MCF 10A (cell line): Measurements from ENCODE around the gene TMEM213. TPM values are rescaled to one million over a fixed set of nuclear protein-coding genes. Genes with fewer than 3 reads are reported as not detected.

ENCODE experiments used
- BruUV-seq: library from RNA; stranded (reverse); fragments of 400-500 nt; replicated peaks from 2 replicates; lab custom pipeline; 2021; lab: Mats Ljungman, UMichigan
- CTCF ChIA-PET: fragments of 300-600 bp; sonication (Branson Sonifier 250); formaldehyde crosslinking; extraction: SDS; loops from one replicate; lab custom pipeline; 2021; ENCODE audit warnings: antibody characterized with exemption, inconsistent platforms; lab: Yijun Ruan, JAX
- POLR2A ChIA-PET: fragments of 300-600, 350-650 bp; sonication (Branson Sonifier 250); formaldehyde crosslinking; extraction: SDS; loops from one replicate; lab custom pipeline; 2020; ENCODE audit warnings: antibody characterized with exemption, inconsistent platforms; lab: Yijun Ruan, JAX
- DNase-seq: peaks from one replicate; pipeline ENCODE4 v3.0.0-alpha.2; 2018; ENCODE audit not compliant: unreplicated experiment
- H3K27ac Mint-ChIP-seq: one replicate; pipeline ENCODE4 v1.8.0; 2022; ENCODE audit warnings: mild to moderate bottlenecking, low read depth, mixed read lengths; ENCODE audit not compliant: unreplicated experiment
- H3K27me3 Mint-ChIP-seq: one replicate; pipeline ENCODE4 v1.8.0; 2022; ENCODE audit warnings: mixed read lengths; ENCODE audit not compliant: insufficient read depth, unreplicated experiment
- H3K36me3 Mint-ChIP-seq: one replicate; pipeline ENCODE4 v1.8.0; 2022; ENCODE audit warnings: mild to moderate bottlenecking, moderate library complexity, mixed read lengths; ENCODE audit not compliant: insufficient read depth, unreplicated experiment
- H3K4me1 Mint-ChIP-seq: one replicate; pipeline ENCODE4 v1.8.0; 2022; ENCODE audit warnings: mixed read lengths; ENCODE audit not compliant: insufficient read depth, unreplicated experiment
- H3K4me3 Mint-ChIP-seq: one replicate; pipeline ENCODE4 v1.8.0; 2022; ENCODE audit warnings: mild to moderate bottlenecking, moderate library complexity, mixed read lengths; ENCODE audit not compliant: unreplicated experiment
- H3K9me3 Mint-ChIP-seq: one replicate; pipeline ENCODE4 v1.8.0; 2022; ENCODE audit warnings: mixed read lengths; ENCODE audit not compliant: unreplicated experiment
- intact Hi-C: fragments of 100-400 bp; cut with micrococcal nuclease; formaldehyde crosslinking; loops from 2 replicates; pipeline ENCODE4 v1.14.1; 2022
- total RNA-seq: library from RNA; stranded (reverse); gene quantifications from 2 replicates; pipeline ENCODE4 v1.2.3, GENCODE V29; 2022
- TF ChIP-seq, protein P1 (sequence below): fragments of 200-600 bp; IDR thresholded peaks from one replicate; pipeline ENCODE4 v1.8.0; 2022; ENCODE audit warnings: antibody characterized with exemption, mild to moderate bottlenecking; ENCODE audit not compliant: unreplicated experiment

Gene TMEM213
- total RNA-seq, 1 experiment from 2014 or later = not detected

DNA sequence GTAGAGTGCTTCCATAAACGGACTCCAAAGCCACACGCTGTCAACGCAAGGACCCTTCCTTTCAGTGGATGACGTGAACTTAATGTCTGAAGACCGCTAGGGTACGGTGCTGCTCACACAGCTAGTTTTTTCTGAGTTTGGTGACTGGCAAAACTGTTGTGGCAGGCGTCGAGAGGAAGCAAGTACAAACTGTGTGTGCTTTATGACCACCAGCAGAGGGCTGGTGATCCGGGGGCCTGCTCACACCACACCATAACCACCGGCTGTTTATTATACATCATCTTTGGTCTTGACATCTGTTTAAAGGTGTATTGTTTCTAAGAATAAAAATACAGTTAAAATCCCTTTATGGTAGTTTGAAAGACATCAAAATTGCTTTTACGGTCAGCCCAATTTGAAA, 37.3 kb downstream of the TMEM213 start:
- TF ChIP-seq, protein P1, sequence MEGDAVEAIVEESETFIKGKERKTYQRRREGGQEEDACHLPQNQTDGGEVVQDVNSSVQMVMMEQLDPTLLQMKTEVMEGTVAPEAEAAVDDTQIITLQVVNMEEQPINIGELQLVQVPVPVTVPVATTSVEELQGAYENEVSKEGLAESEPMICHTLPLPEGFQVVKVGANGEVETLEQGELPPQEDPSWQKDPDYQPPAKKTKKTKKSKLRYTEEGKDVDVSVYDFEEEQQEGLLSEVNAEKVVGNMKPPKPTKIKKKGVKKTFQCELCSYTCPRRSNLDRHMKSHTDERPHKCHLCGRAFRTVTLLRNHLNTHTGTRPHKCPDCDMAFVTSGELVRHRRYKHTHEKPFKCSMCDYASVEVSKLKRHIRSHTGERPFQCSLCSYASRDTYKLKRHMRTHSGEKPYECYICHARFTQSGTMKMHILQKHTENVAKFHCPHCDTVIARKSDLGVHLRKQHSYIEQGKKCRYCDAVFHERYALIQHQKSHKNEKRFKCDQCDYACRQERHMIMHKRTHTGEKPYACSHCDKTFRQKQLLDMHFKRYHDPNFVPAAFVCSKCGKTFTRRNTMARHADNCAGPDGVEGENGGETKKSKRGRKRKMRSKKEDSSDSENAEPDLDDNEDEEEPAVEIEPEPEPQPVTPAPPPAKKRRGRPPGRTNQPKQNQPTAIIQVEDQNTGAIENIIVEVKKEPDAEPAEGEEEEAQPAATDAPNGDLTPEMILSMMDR = no peak
- H3K27ac Mint-ChIP-seq = no peak overlapping the region
- CTCF ChIA-PET = no interaction called here

DNA sequence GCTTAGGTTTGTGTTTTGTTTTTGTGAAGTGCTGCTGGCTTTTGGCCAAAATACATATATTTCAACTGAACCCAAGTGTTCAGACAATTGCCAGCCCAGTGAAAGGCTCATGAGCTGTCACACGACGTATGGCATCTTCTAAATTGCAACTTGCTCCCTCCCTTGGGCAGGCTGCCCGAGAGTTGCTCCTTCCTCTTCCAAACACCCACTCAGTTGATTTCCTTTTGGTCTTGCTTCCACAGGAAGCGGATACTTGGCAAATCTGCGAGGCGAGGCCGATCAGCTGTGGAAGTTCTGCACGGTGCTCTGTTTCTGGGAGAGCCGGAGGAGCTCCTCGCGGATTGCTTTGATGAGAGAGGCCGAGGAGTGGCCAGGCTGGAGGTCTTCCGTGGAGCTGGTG, 39.8 kb downstream of the TMEM213 start:
- no peak for DNase-seq
- intact Hi-C loops = no loop called here
- TF ChIP-seq, protein P1 = no peak
- Mint-ChIP-seq H3K4me1 (no peaks in the 10 kb centered on the region), H3K36me3 (peaks cover 12% of the 10 kb centered on the region), H3K4me3 (no peak overlapping the region), H3K9me3 (no peaks in the 10 kb centered on the region), H3K27ac (no peak overlapping the region), H3K27me3 (no peaks in the 10 kb centered on the region)
- POLR2A ChIA-PET = no interaction called here
- BruUV-seq = no TSS peak
- CTCF ChIA-PET = interaction anchor here (0.6 to 1.0 kb wide), 2 partner anchors 14 to 115 kb away, joined by 3 read pairs; no protein-coding TSS in a partner anchor

More for the DNA sequence above, 37.3 kb downstream of the TMEM213 start:
- DNase-seq = no peak
- Mint-ChIP-seq H3K27me3 (no peaks in the 10 kb centered on the region), H3K4me3 (no peak overlapping the region), H3K9me3 (no peaks in the 10 kb centered on the region), H3K36me3 (peaks cover 10% of the 10 kb centered on the region), H3K4me1 (no peaks in the 10 kb centered on the region)
- intact Hi-C loops = no loop called here
- POLR2A ChIA-PET = no interaction called here
- BruUV-seq = no TSS peak

DNA sequence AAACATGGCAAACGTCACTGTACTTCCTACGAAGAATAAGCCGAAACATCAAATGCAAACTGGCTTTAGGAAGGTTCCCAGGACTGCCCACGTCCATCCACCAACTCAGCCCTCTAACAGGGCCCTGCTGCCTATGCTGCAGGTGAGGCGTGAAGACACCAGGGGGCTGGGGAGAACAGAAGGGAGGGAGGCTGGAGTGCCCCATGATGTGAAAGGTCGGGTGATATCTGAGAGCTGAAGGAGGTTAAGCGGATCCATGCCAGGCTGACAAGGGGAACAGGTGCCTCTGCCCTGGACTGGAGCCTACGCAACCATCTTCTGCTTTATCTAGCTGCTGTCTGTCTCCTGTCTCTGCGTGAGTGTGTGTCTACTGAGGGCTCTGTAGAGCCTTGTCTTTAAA, 40.4 kb downstream of the TMEM213 start:
- POLR2A ChIA-PET = no interaction called here

DNA sequence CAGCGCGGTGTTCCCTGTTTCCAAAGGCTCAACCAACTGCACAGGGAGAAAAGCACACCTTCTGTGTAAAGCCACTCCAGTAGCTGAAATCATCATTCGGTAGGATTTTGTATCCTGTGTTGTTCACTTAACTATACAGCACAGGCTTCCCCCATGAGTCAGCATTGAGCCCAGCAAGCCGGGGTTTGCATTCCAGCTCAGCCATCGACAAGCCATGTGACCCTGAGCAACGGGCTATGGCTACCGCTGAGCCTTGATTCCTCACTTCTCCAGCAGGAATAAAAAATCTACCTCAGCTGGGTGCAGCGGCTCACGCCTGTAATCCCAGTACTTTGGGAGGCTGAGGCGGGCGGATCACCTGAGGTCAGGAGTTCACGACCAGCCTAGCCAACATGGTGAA, 44.3 kb downstream of the TMEM213 start:
- Mint-ChIP-seq H3K9me3 (no peaks in the 10 kb centered on the region), H3K4me3 (no peak overlapping the region), H3K36me3 (peaks cover 18% of the 10 kb centered on the region), H3K4me1 (no peaks in the 10 kb centered on the region), H3K27me3 (no peaks in the 10 kb centered on the region), H3K27ac (no peak overlapping the region)
- intact Hi-C loops = no loop called here
- CTCF ChIA-PET = interaction anchor here (0.7 to 0.9 kb wide), 2 partner anchors 233 to 1236 kb away, joined by 3 read pairs; no protein-coding TSS in a partner anchor
- TF ChIP-seq, protein P1 = no peak
- DNase-seq = peak; percentile 70
- POLR2A ChIA-PET = interaction anchor here (0.5 kb wide), 1 partner anchor 116 kb away, joined by 4 read pairs; no protein-coding TSS in a partner anchor
- BruUV-seq = no TSS peak

More for the DNA sequence above, 40.4 kb downstream of the TMEM213 start:
- DNase-seq = no peak
- no peaks in the 10 kb centered on the region for H3K9me3 Mint-ChIP-seq
- BruUV-seq = no TSS peak
- H3K4me3 Mint-ChIP-seq = no peak overlapping the region
- intact Hi-C loops = no loop called here
- peaks cover 14% of the 10 kb centered on the region for H3K36me3 Mint-ChIP-seq
- TF ChIP-seq, protein P1 = no peak
- H3K4me1 Mint-ChIP-seq = no peaks in the 10 kb centered on the region
- H3K27ac Mint-ChIP-seq = no peak overlapping the region
- no peaks in the 10 kb centered on the region for H3K27me3 Mint-ChIP-seq
- CTCF ChIA-PET = interaction anchor here (0.6 kb wide), 2 partner anchors 115 to 141 kb away, joined by 3 read pairs; no protein-coding TSS in a partner anchor
